Adipose tissue (tissue), 3 donors: ENCODE results near the gene SIPA1. TPM values are rescaled to one million over a fixed set of nuclear protein-coding genes. Genes with fewer than 3 reads are reported as not detected.
"Not testable (repeated sequence)": the region's sequence is repeated elsewhere in the genome, so short reads cannot be mapped to it uniquely, and the experiment has no call there.

Experiments
- H3K27ac ChIP-seq: one replicate; pipeline ENCODE4 v1.5.1; 2013; ENCODE audit warnings: low read depth, low read length
- WGBS, 3 donors: extraction: QIAGEN DNeasy Blood & Tissue Kit; methylation state at CpG; one replicate each; pipeline ENCODE4 v1.1.7; 2013; 5-methylcytosine and 5-hydroxymethylcytosine counted together
- polyA plus RNA-seq, 3 donors: library from polyadenylated mRNA; stranded (reverse); fragments of 200-250 nt; gene quantifications; one replicate each; pipeline ENCODE4 v1.2.3, GENCODE V29; 2013
- donor health status: healthy with polysubstance abuse.
- donor health status: Bipolar disorder and iron deficiency.
- donor health status: healthy.

Gene SIPA1
- polyA plus RNA-seq, 3 donors = 23.7 to 105 (median 36.3) TPM

DNA sequence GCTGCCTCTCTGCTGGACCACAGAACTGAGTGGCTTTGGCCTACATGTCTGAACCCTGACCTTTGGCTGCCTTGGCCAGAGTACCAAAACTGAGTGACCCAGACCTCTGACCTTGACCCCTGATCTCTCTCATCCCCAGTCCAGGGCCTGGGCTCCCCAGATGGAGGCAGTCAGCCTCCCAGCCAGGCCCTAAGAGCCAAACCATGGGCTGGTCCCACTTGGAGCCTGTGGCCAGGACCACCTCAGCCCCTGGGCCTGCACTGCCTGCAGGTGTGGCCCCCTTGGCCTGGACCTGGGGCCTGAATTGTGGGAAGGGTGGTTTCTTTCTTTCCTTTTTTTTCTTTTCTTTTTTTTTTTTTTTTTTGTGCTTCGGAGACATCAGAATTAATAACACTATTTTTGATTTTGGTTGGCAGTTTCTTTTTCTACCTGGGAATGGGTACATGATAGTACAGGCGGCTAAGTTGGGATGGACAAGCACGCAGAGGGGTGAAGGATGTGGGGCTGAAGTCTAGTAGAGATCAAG, 806 bp upstream of the SIPA1 start:
- 84 to 92% (median 89%) methylated on average over 3 of the region's 3 CpGs for WGBS, 3 donors
- no peak overlapping the region for H3K27ac ChIP-seq

DNA sequence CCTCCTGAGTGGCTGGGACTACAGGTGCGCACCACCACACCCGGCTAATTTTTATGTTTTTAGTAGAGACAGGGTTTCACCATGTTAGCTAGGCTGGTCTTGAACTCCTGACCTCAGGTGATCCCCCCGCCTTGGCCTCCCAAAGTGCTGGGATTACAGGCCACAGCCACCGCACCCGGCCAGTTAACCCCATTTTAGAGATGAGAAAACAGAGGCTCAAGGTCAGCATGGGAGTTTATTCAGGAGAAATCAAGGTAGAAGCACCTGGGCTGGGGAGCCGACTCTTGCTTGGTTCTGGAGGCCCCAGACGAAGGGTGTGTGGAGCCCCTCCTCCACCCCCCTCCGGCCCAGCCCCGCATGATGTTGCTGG, 1.3 kb downstream of the SIPA1 start:
- WGBS, 3 donors = 82 to 88% (median 86%) methylated on average over 9 of the region's 9 CpGs
- not testable (repeated sequence) for H3K27ac ChIP-seq

DNA sequence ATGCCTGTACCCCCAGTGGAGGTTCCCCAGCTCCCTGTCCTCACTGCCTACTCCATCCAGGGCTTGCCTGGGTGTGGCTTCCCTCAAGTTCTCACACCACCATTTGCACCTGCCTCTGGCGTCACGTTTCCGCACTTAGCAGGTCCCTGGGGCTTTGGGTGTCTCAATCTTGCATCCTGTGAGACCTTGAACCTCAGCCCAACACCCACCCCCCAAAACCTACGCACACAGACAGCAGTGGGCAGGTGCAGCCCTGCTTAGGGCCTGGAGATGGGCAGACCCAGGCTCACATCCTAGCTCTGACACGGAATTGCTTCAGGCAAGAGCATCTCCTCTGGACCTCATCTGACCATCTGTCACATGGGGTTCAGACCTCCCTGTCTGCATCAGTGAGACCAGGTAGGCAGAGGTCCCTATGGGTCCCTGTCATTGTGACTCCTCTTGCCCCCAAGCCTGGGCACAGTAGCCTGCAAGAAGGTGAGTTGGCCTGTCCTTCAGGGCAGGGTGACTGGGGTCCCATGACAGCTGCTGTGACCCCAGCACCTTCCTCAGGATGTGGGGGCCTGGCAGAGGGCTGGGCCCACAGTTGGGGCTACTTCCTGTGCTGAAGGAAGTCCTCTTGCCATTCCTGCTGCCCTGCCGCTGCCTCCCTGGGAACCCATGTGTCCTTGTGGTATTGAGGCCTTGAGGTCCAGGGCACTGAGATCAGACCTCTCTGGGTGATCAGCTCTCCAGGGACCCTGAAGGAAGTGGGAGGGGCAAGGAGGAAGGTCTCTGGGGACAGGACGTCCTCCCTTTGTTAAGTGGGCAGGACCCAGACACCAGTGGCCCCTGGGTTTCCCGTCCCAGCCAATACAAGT, 2.0 kb downstream of the SIPA1 start:
- H3K27ac ChIP-seq = peak overlapping the region; percentile 91
- 27 to 73% (median 37%) methylated on average over 8 of the region's 8 CpGs for WGBS, 3 donors

DNA sequence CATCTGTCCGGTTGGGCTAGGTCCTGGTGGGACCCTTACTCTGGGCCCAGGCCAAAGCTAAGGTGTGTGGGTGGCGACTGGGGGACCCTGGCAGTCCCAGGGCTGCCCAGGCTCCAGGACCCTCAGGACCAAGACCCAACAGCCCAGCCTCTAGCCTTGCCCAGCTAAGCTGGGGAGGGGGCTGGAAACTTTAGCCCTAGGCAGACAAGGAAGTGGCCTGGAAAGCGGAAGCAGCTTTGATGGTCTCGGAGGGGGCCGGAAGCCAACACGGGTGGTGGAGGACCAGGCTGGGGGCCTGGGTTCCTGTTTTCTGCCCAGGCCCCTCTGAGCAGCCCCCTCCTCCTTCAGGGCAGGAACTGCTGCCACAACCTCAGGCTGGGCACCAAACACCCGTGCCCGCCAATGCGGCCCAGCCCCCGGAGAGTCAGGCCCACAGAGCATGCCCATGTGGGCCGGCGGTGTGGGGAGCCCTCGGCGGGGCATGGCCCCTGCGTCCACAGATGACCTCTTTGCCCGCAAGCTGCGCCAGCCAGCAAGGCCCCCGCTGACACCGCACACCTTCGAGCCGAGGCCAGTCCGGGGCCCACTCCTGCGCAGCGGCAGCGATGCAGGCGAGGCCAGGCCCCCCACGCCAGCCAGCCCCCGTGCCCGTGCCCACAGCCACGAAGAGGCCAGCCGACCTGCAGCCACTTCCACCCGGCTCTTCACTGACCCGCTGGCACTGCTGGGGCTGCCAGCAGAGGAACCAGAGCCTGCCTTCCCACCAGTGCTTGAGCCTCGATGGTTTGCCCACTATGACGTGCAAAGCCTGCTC, 2.8 kb downstream of the SIPA1 start:
- peak overlapping the region; percentile 91 for H3K27ac ChIP-seq
- WGBS, 3 donors = 47 to 75% (median 52%) methylated on average over 33 to 35 of the region's 35 CpGs

DNA sequence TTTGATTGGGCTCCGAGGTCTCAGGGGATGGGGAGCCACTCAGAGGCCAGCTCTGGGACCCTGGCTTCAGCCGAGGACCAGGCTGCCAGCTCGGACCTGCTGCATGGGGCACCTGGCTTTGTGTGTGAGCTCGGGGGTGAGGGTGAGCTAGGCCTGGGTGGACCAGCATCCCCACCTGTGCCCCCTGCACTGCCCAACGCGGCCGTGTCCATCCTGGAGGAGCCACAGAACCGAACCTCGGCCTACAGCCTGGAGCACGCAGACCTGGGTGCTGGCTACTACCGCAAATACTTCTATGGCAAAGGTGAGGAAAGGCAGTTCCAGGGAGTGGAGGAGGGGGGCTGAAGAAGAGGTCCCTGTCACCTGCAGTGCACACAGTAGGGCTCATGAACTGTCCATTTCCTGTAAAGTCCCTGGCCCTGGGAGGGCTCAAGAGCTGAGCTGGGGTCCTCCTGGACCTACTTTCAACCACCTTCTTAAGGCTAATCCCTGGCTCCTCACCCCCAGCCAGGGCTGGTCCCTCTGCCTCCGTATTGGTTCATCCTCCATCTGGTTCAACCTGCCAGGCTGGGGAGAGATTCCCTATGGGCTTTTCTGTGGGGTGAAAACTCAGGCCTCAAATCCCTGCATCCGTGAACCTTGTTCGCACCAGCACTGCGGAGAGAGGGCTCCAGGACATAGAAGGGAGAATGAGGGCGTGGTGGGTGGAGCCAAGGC, 3.6 kb downstream of the SIPA1 start:
- H3K27ac ChIP-seq = no peak overlapping the region
- 66 to 89% (median 77%) methylated on average over 16 of the region's 16 CpGs for WGBS, 3 donors

DNA sequence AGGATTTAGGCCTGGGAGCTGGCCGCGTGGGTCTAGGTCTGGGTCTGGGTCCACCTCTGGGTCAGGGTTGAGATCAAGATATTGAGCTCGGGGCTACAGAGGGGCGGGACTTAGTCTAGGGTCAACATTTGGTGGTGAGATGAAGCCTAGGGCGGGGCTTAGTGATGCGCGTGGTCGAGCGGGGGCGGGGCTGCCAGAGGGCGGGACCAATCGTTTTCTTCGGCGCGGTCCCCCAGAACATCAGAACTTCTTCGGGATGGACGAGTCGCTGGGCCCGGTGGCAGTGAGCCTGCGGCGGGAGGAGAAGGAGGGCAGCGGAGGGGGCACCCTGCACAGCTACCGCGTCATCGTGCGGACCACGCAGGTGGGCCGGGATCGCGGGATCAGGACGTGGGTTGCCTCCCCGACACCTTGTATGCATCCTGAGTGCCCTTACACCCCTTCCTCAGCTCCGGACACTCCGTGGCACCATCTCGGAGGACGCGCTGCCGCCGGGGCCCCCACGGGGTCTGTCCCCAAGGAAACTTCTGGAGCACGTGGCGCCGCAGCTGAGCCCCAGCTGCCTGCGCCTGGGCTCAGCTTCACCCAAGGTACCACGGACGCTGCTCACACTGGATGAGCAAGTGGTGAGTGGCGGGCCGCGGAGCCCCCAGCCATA, 4.2 kb downstream of the SIPA1 start:
- no peak overlapping the region for H3K27ac ChIP-seq
- 47 to 73% (median 66%) methylated on average over 37 to 49 of the region's 49 CpGs for WGBS, 3 donors

DNA sequence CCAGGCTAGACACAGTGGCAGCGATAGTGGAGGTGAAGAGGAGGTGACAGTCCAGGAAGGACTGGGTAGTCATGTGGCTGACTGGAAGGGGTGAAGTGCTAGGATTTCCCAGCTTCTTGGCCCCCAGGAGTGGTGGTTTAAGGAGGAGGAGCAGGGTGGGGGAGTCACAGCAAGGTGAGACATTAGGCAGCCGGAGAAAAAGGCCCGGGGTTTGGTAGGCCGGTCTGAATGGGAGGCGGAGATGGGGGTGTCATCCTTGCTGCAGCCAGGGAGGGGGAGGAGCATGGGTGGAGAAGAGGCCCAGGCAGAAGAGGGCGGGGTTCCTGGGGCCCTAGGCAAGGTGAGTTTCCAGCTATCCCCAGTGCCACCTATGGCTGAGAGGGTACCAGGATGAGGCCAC, 6.1 kb downstream of the SIPA1 start:
- no peak overlapping the region for H3K27ac ChIP-seq
- 70 to 82% (median 77%) methylated on average over 6 of the region's 6 CpGs for WGBS, 3 donors

DNA sequence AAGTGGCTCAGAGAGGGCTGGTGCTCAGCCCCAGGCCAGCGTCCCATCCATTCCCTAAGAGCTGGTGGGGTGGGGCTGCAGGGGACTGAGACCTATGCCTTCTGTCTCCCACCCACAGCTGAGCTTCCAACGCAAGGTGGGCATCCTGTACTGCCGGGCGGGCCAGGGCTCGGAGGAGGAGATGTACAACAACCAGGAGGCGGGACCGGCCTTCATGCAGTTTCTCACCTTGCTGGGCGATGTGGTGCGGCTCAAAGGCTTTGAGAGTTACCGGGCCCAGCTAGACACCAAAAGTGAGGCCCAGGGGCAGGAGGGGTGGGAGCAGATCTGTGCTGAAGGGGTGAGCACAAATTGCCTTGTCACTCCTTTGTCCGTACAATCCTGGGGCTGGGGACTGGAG, 6.9 kb downstream of the SIPA1 start:
- 83 to 91% (median 87%) methylated on average over 11 of the region's 11 CpGs for WGBS, 3 donors

DNA sequence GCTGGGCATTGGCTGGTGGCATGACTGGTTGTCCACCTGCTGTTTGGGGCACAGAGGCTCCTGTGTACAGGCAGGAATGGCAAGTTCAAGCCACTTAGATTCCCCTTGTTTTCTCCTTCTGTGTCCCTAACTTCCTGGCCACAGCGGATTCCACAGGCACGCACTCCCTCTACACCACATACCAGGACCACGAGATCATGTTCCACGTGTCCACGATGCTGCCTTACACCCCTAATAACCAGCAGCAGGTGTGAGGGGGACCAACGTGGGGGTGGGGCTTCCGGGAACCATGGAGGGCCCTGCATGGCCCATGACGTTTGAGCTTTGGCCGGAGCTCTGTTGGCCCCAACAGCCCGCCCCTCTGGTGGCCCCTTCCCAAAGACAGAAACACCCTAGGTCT, 7.8 kb downstream of the SIPA1 start:
- 76 to 80% (median 77%) methylated on average over 10 of the region's 10 CpGs for WGBS, 3 donors
- no peak overlapping the region for H3K27ac ChIP-seq

More for the DNA sequence above, 6.9 kb downstream of the SIPA1 start:
- H3K27ac ChIP-seq = no peak overlapping the region

DNA sequence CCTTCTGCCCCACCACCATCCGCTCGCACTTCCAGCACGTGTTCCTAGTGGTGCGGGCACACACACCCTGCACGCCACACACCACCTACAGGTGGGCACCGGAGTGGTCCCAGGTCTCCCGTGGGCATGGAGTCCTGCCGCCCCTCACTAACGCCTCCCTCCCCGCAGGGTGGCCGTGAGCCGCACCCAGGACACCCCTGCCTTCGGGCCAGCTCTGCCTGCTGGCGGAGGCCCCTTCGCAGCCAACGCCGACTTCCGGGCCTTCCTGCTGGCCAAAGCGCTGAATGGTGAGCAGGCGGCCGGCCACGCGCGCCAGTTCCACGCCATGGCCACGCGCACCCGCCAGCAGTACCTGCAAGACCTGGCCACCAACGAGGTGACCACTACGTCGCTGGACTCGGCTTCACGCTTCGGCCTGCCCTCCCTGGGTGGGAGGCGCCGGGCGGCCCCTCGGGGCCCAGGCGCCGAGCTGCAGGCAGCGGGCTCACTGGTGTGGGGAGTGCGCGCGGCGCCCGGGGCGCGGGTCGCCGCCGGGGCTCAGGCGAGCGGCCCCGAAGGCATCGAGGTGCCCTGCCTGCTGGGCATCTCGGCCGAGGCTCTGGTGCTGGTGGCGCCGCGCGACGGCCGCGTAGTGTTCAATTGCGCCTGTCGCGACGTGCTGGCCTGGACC, 8.5 kb downstream of the SIPA1 start:
- H3K27ac ChIP-seq = no peak overlapping the region
- 65 to 91% (median 90%) methylated on average over 62 to 68 of the region's 68 CpGs for WGBS, 3 donors

DNA sequence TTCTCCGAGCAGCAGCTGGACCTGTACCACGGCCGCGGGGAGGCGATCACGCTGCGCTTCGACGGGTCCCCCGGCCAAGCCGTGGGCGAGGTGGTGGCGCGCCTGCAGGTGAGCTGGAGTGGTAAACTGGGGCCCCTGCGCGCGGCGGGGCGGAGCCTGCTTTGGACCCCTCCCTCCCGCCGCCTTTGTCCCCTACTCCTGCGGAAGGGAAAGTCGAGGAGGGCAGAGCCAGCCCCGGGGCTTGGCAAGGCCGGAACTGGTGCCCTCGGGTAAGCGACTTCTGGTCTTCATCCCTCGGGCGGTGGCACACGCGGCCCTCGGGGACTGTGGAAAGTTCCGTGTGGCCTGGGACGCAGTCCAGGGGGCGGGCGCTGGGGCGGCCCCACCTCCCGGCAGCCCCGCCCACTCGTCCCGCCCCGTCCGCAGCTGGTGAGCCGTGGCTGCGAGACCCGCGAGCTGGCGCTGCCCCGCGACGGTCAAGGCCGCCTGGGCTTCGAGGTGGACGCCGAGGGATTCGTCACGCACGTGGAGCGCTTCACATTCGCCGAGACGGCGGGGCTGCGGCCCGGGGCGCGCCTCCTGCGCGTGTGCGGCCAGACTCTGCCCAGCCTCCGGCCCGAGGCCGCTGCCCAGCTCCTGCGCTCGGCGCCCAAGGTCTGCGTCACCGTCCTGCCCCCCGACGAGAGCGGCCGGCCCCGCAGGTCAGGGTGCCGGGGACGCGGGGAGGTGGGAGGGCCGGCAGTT, 9.2 kb downstream of the SIPA1 start:
- 14 to 83% (median 77%) methylated on average over 70 to 87 of the region's 87 CpGs for WGBS, 3 donors
- no peak overlapping the region for H3K27ac ChIP-seq

DNA sequence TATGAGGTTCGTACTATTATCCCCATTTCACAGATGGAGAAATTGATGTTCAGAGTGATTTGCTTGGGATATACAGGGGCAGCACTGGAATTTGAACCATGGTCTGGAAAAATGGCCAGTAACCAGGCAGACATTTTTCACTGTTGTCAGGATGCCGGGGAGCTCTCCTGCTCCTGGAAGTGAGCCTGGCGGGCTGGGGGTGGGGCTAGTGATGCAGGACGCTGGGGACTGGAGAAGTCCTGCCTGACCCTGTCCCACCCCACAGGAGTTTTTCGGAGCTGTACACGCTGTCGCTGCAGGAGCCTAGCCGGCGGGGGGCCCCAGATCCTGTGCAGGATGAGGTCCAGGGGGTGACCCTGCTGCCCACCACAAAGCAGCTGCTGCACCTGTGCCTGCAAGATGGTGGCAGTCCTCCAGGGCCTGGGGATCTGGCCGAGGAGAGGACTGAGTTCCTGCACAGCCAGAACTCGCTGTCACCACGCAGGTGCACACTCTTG, 11.1 kb downstream of the SIPA1 start:
- no peak overlapping the region for H3K27ac ChIP-seq
- WGBS, 3 donors = 62 to 79% (median 68%) methylated on average over 12 of the region's 12 CpGs

DNA sequence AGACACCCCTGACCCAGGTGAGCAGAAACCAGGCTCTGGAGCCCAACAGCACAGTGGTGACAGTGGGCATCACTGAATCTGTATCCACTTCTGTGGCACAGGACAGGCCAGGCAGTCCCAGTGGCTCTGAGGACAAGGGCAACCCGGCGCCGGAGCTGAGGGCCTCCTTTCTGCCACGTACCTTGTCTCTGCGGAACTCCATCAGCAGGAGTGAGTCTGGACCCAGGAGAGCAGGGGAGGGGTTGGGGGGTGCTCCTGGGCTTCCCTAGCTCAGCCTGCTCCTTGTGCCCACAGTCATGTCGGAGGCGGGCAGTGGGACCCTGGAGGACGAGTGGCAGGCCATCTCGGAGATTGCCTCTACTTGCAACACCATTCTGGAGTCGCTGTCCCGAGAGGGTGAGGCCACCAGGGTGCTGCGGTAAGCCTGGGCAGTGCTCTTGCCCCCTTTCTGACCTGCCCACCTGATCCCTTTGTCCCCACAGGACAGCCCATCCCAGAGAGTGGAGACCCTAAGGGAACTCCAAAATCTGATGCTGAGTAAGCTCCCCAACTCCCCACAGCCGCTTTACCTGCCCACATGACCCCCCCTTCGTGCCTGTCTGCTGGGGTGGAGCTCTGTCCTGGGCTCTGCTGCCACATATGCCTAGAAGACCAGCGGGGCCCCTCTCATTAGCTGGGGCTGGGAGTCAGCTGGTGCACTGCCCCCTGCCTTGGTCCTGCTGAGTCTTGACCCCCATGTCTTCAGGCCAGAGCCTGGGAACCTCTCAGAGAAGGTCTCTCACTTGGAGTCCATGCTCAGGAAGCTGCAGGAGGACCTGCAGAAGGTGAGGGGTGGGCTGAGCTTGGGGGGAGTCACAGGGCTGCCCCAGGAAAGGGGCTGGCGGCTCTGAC, 12.0 kb downstream of the SIPA1 start:
- WGBS, 3 donors = 84 to 89% (median 88%) methylated on average over 16 of the region's 16 CpGs
- no peak overlapping the region for H3K27ac ChIP-seq

DNA sequence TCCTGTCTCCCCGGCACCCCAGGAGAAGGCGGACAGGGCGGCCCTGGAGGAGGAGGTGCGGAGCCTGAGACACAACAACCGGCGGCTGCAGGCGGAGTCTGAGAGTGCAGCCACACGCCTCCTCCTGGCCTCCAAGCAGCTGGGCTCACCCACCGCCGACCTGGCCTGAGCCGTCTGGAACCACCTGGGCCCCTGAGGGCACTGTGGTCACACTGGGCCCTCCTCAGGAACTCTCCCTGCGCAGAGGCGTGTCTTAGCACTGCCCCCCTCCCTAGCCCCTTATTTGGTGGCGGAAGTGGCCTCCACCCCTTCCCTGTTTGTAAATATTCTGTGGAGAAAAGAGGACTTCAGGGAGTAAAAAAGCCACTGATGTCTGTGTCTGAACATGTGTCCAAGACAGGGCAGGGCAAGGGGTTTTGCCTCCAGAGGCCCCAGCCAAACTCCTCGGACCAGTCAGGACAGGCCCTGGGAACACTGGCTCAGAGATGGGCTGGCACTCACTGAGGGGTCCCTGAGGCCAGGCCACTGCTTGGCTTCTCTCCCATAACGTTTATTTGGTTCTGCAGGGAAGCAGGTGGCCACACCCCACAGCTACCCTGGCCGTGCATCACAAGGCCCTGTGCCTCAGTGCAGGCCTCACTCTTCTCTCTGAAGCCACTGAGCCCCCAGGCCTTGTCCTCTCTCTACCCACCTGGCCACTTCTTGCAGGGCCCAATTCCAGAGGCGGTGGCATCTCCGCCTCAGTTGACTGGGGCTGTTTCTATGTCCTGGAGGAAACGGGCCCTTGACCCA, 12.8 kb downstream of the SIPA1 start:
- H3K27ac ChIP-seq = no peak overlapping the region
- WGBS, 3 donors = 77 to 85% (median 79%) methylated on average over 20 of the region's 20 CpGs

DNA sequence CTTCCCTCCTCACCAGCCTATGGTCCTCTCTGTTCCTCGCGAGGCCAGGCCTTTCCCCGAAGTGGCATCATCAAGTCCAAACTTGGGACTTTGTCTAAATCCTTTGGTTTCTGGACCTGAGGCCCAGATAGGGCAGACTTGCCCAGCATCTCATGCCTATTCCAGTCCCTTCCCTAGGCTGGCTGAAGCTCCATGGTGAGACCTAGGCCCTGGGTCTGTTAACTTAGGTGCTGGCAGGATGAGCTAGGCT, 13.4 kb downstream of the SIPA1 start:
- H3K27ac ChIP-seq = peak overlapping the region; percentile 40
- whole genome bisulfite sequencing, 3 donors = 89 to 97% (median 96%) methylated on average over 3 of the region's 3 CpGs
